ENCODE measurements around the gene RPTOR. TPM values are rescaled to one million over a fixed set of nuclear protein-coding genes. Genes with fewer than 3 reads are reported as not detected.

Gene RPTOR
- total RNA-seq, 1 experiment from 2014 or later, result 25.1 TPM

- H2BK12ac ChIP-seq (ENCODE audit: insufficient read length, low read depth, low read length), result no peak overlapping the region
- H4K20me1 ChIP-seq (ENCODE audit: control insufficient read depth, insufficient read depth, insufficient read length), result no peaks in the 10 kb centered on the region
- peaks cover 2% of the 10 kb centered on the region; the same call in 1 of the 2 replicates for H3K79me2 ChIP-seq (ENCODE audit: insufficient read depth, low read length)
- TF ChIP-seq CTCF (conservative IDR thresholded peaks at IDR 0.05), result no peak
- Mint-ChIP-seq H3K9me3 (no peaks in the 10 kb centered on the region), H3K27ac (no peak overlapping the region), H3K27me3 (ENCODE audit: low read depth) (no peaks in the 10 kb centered on the region; the same call in 1 of the 2 replicates), H3K36me3 (ENCODE audit: insufficient read depth in 1 of 3, low read depth in 3 of 3) (peaks cover 0 to 1% (median 0%) of the 10 kb centered on the region in 3 experiments; a peak in 1 of 7 replicates), H3K4me1 (peaks cover 17 to 22% of the 10 kb centered on the region in 2 experiments), H3K4me3 (no peak overlapping the region)
- H2BK5ac ChIP-seq (ENCODE audit: insufficient read length, low read length), result no peak overlapping the region
- no peak overlapping the region for H2BK20ac ChIP-seq (ENCODE audit: low read depth, low read length, poor library complexity, severe bottlenecking)
- no peak overlapping the region for H3K9ac ChIP-seq (ENCODE audit: extremely low read depth, insufficient read length, low read length)
- H3K27me3 ChIP-seq (ENCODE audit: insufficient read depth, low read length), result no peaks in the 10 kb centered on the region
- no peak overlapping the region for H3K18ac ChIP-seq (ENCODE audit: insufficient read length, low read depth, low read length)
- H4K91ac ChIP-seq (ENCODE audit: insufficient read length, low read depth, low read length), result no peak overlapping the region
- no peak for DNase-seq
- no peak overlapping the region for H3K14ac ChIP-seq (ENCODE audit: insufficient read depth, low read length)
- H3K56ac ChIP-seq (ENCODE audit: insufficient read length, low read depth, low read length), result no peak overlapping the region
- H2BK15ac ChIP-seq (ENCODE audit: low read depth, low read length), result no peak overlapping the region
- H3K4me1 ChIP-seq (ENCODE audit: insufficient read depth, low read length), result peaks cover 2% of the 10 kb centered on the region
- H3K23ac ChIP-seq (ENCODE audit: insufficient read length, low read depth, low read length), result no peak overlapping the region
- H3K27ac ChIP-seq (ENCODE audit: insufficient read length, low read depth, low read length), result no peak overlapping the region
- H3K79me1 ChIP-seq (ENCODE audit: insufficient read depth, low read depth, low read length, poor library complexity, severe bottlenecking), result no peaks in the 10 kb centered on the region
- H3K4me2 ChIP-seq (ENCODE audit: insufficient read depth, insufficient read length, low read length), result no peak overlapping the region
- no peak overlapping the region for H4K5ac ChIP-seq (ENCODE audit: insufficient read length, low read depth, low read length)
- H3K4ac ChIP-seq (ENCODE audit: low read depth, low read length), result no peak overlapping the region
- H2AFZ ChIP-seq (ENCODE audit: low read length), result no peak overlapping the region
- no peaks in the 10 kb centered on the region for H3K9me3 ChIP-seq (ENCODE audit: control insufficient read depth, low read depth, low read length)
- H3K23me2 ChIP-seq (ENCODE audit: insufficient read length, low read depth, low read length, poor library complexity, severe bottlenecking), result no peaks in the 10 kb centered on the region
- H3T11ph ChIP-seq (ENCODE audit: low read length), result no peak overlapping the region
- no CpG with 5 or more reads among the region's 7 CpGs for WGBS (ENCODE audit: extremely low coverage, insufficient read length, low lambda C conversion rate)
- no peak overlapping the region for H4K8ac ChIP-seq (replicated peaks; ENCODE audit: insufficient read length, low read depth, low read length)
- no peak overlapping the region for H2AK5ac ChIP-seq (ENCODE audit: insufficient read length, low read length)
- H2BK120ac ChIP-seq (ENCODE audit: low read depth, low read length, poor library complexity, severe bottlenecking), result no peak overlapping the region
Observed at GRCh38 chr17:80655608-80656007, 111.0 kb downstream of the RPTOR start.

Data from H9 (cell line).